Activated naive CD4-positive, alpha-beta T cell treated with anti-CD3 and anti-CD28 coated beads for 36 hours (primary cell): ENCODE results near the gene CXXC4. TPM values are rescaled to one million over a fixed set of nuclear protein-coding genes. Genes with fewer than 3 reads are reported as not detected.

ENCODE experiments used
- CTCF ChIA-PET: fragments of 350-600 bp; sonication (Branson Sonifier 250); formaldehyde crosslinking; loops from one replicate; lab custom pipeline; 2021; ENCODE audit warnings: antibody characterized with exemption; lab: Charles Lee
- DNase-seq: peaks from one replicate; pipeline ENCODE4 v3.0.0-alpha.2; 2020
- H3K27ac Mint-ChIP-seq: one replicate; pipeline ENCODE4 v1.8.0; 2021; ENCODE audit warnings: mild to moderate bottlenecking, mixed read lengths
- H3K27me3 Mint-ChIP-seq: one replicate; pipeline ENCODE4 v1.8.0; 2021; ENCODE audit warnings: low read depth, mixed read lengths
- H3K36me3 Mint-ChIP-seq: one replicate; pipeline ENCODE4 v1.8.0; 2021; ENCODE audit warnings: low read depth, mixed read lengths
- H3K4me1 Mint-ChIP-seq: one replicate; pipeline ENCODE4 v1.8.0; 2021; ENCODE audit warnings: low read depth, mixed read lengths
- H3K4me3 Mint-ChIP-seq: one replicate; pipeline ENCODE4 v1.8.0; 2021; ENCODE audit warnings: mild to moderate bottlenecking, moderate library complexity, mixed read lengths
- H3K9me3 Mint-ChIP-seq: one replicate; pipeline ENCODE4 v1.8.0; 2021; ENCODE audit warnings: mixed read lengths
- intact Hi-C: fragments of 100-400 bp; cut with micrococcal nuclease; formaldehyde crosslinking; loops from one replicate; pipeline ENCODE4 v1.15.1; 2023
- total RNA-seq, 2 experiments: library from RNA; stranded (reverse); gene quantifications; one replicate each; pipeline ENCODE4 v1.2.3, GENCODE V29; 2021

The CXXC4 gene
- total RNA-seq, 2 experiments from 2014 or later, result not detected

- no peaks in the 10 kb centered on the region for H3K4me1 Mint-ChIP-seq
- no peak for DNase-seq
- H3K36me3 Mint-ChIP-seq, result no peaks in the 10 kb centered on the region
- no peaks in the 10 kb centered on the region for H3K9me3 Mint-ChIP-seq
- CTCF ChIA-PET, result no interaction called here
- H3K4me3 Mint-ChIP-seq, result no peak overlapping the region
- no peaks in the 10 kb centered on the region for H3K27me3 Mint-ChIP-seq
- H3K27ac Mint-ChIP-seq, result no peak overlapping the region
- intact Hi-C loops, result no loop called here
These were observed 19.0 kb downstream of the CXXC4 start for GRCh38 chr4:104475652-104476051.

DNA sequence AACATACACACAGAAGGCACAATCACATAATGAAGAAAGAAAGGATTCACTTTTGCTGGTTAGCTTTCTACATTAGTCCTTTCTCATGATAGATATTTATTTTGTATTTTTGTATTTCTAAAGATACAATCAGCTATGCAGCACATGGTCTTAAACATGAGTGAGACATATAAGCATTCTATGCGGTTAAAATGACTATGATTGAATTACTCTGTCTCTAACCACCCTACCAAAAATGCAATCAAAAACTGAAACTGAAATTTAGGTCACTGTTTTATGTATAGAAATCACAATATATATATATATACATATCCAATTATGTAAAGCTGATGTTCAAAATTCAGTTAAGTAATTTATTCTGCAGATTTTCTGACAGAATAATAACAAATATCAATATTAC lies 21.9 kb downstream of the CXXC4 start:
- intact Hi-C loops, result no loop called here
- H3K4me3 Mint-ChIP-seq, result no peak overlapping the region
- H3K4me1 Mint-ChIP-seq, result no peaks in the 10 kb centered on the region

DNA sequence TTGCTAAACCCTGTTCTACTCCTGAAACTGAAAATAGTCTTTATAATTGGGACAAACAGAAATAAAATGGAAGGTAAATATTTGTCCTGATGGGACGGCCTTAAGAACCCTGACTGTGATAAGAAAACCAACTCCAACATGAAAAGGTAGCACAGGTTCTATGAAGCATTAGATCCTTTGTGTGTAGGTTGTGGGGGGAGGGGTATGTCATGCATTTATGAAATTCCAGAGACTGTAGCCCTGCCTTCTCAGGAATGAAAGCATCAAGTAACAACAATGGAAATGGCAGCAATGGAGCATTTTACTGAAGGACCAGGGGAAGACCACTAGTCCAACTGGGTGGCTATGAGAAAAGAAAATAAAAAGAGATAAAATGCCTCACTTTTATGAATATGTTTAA lies 23.9 kb downstream of the CXXC4 start:
- Mint-ChIP-seq H3K36me3 (no peaks in the 10 kb centered on the region), H3K9me3 (no peaks in the 10 kb centered on the region), H3K27me3 (no peaks in the 10 kb centered on the region), H3K27ac (no peak overlapping the region), H3K4me3 (no peak overlapping the region), H3K4me1 (no peaks in the 10 kb centered on the region)
- CTCF ChIA-PET, result no interaction called here
- intact Hi-C loops, result no loop called here
- DNase-seq, result no peak

More for the DNA sequence above, 21.9 kb downstream of the CXXC4 start:
- no peak overlapping the region for H3K27ac Mint-ChIP-seq
- H3K27me3 Mint-ChIP-seq, result no peaks in the 10 kb centered on the region
- CTCF ChIA-PET, result no interaction called here
- DNase-seq, result no peak
- H3K36me3 Mint-ChIP-seq, result no peaks in the 10 kb centered on the region
- no peaks in the 10 kb centered on the region for H3K9me3 Mint-ChIP-seq

DNA sequence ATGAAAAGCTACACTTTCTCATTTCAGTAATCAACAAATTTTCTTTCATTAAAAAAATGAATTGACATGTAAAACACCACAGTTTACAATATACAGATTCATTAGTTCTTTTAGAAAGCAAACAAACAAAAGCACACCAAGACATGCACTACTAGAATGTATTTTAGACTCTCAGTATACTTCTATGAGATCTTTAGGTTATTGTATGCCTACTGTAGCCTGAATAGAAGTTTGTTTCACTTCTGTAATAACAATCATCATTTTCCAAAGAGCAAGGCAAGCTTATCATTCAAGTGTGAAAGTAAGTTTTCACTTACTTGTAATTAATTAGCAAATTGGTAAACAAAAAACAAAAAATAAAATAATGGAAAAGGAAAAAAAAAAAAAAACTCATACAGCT lies 24.9 kb downstream of the CXXC4 start:
- H3K27me3 Mint-ChIP-seq, result no peaks in the 10 kb centered on the region

GRCh38 chr4:104465619-104466018 lies 29.1 kb downstream of the CXXC4 start:
- intact Hi-C loops, result no loop called here
- CTCF ChIA-PET, result no interaction called here
- H3K27me3 Mint-ChIP-seq, result no peaks in the 10 kb centered on the region

More for the DNA sequence above, 24.9 kb downstream of the CXXC4 start:
- Mint-ChIP-seq H3K36me3 (no peaks in the 10 kb centered on the region), H3K4me1 (no peaks in the 10 kb centered on the region), H3K9me3 (no peaks in the 10 kb centered on the region), H3K27ac (no peak overlapping the region), H3K4me3 (no peak overlapping the region)
- CTCF ChIA-PET, result interaction anchor here (0.7 kb wide), 1 partner anchor 39 kb away, joined by 3 read pairs; no protein-coding TSS in a partner anchor
- DNase-seq, result no peak
- intact Hi-C loops, result no loop called here

GRCh38 chr4:104465201-104465600 lies 29.5 kb downstream of the CXXC4 start:
- Mint-ChIP-seq H3K4me1 (no peaks in the 10 kb centered on the region), H3K36me3 (no peaks in the 10 kb centered on the region), H3K9me3 (no peaks in the 10 kb centered on the region), H3K4me3 (no peak overlapping the region), H3K27ac (no peak overlapping the region), H3K27me3 (no peaks in the 10 kb centered on the region)
- intact Hi-C loops, result no loop called here
- no peak for DNase-seq
- CTCF ChIA-PET, result no interaction called here

More at GRCh38 chr4:104465619-104466018, 29.1 kb downstream of the CXXC4 start:
- Mint-ChIP-seq H3K9me3 (no peaks in the 10 kb centered on the region), H3K27ac (no peak overlapping the region), H3K4me1 (no peaks in the 10 kb centered on the region), H3K36me3 (no peaks in the 10 kb centered on the region), H3K4me3 (no peak overlapping the region)
- no peak for DNase-seq

- no peaks in the 10 kb centered on the region for H3K4me1 Mint-ChIP-seq
- intact Hi-C loops, result no loop called here
- CTCF ChIA-PET, result no interaction called here
- no peaks in the 10 kb centered on the region for H3K36me3 Mint-ChIP-seq
- no peak for DNase-seq
- H3K27ac Mint-ChIP-seq, result no peak overlapping the region
- no peaks in the 10 kb centered on the region for H3K9me3 Mint-ChIP-seq
- no peaks in the 10 kb centered on the region for H3K27me3 Mint-ChIP-seq
- H3K4me3 Mint-ChIP-seq, result no peak overlapping the region
These were observed 32.1 kb downstream of the CXXC4 start for GRCh38 chr4:104462641-104463040.

- no peak for DNase-seq
- intact Hi-C loops, result no loop called here
- no peaks in the 10 kb centered on the region for H3K4me1 Mint-ChIP-seq
- no peak overlapping the region for H3K4me3 Mint-ChIP-seq
- H3K9me3 Mint-ChIP-seq, result no peaks in the 10 kb centered on the region
- CTCF ChIA-PET, result no interaction called here
- H3K27ac Mint-ChIP-seq, result no peak overlapping the region
- H3K27me3 Mint-ChIP-seq, result no peaks in the 10 kb centered on the region
- H3K36me3 Mint-ChIP-seq, result no peaks in the 10 kb centered on the region
These were observed 37.2 kb downstream of the CXXC4 start for GRCh38 chr4:104457308-104457981.

DNA sequence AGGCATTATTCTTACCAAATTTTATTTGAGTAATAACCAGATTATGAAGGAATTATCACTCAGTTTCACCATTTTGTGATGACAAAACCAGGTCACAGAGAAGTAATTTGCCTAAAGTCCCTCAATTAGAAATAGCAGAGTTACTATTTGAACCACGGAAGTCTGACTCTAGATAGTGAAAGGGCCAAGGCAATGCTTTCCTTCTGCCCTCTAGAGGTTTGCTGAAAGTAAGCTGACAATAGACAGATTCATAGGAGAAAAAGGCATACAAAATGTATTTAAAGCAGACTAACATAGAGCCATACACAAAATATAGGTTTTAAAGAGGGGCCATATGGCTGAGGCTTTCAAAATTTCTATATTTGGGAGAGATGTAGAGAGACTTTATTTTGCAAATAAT lies 43.1 kb downstream of the CXXC4 start:
- DNase-seq, result no peak
- H3K27me3 Mint-ChIP-seq, result no peaks in the 10 kb centered on the region
- H3K4me3 Mint-ChIP-seq, result no peak overlapping the region
- H3K9me3 Mint-ChIP-seq, result no peaks in the 10 kb centered on the region
- no peaks in the 10 kb centered on the region for H3K4me1 Mint-ChIP-seq
- no peaks in the 10 kb centered on the region for H3K36me3 Mint-ChIP-seq
- no peak overlapping the region for H3K27ac Mint-ChIP-seq
- CTCF ChIA-PET, result no interaction called here
- intact Hi-C loops, result no loop called here

- H3K36me3 Mint-ChIP-seq, result no peaks in the 10 kb centered on the region
- CTCF ChIA-PET, result no interaction called here
These were observed 45.2 kb downstream of the CXXC4 start for GRCh38 chr4:104449537-104449936.

GRCh38 chr4:104447294-104447693 lies 47.4 kb downstream of the CXXC4 start:
- no peak overlapping the region for H3K4me3 Mint-ChIP-seq
- intact Hi-C loops, result no loop called here
- H3K27me3 Mint-ChIP-seq, result no peaks in the 10 kb centered on the region
- no peaks in the 10 kb centered on the region for H3K4me1 Mint-ChIP-seq
- H3K36me3 Mint-ChIP-seq, result no peaks in the 10 kb centered on the region
- CTCF ChIA-PET, result no interaction called here
- no peaks in the 10 kb centered on the region for H3K9me3 Mint-ChIP-seq
- no peak overlapping the region for H3K27ac Mint-ChIP-seq
- no peak for DNase-seq

More at GRCh38 chr4:104449537-104449936, 45.2 kb downstream of the CXXC4 start:
- H3K27ac Mint-ChIP-seq, result no peak overlapping the region
- intact Hi-C loops, result no loop called here
- DNase-seq, result no peak
- no peak overlapping the region for H3K4me3 Mint-ChIP-seq
- no peaks in the 10 kb centered on the region for H3K4me1 Mint-ChIP-seq
- no peaks in the 10 kb centered on the region for H3K27me3 Mint-ChIP-seq
- no peaks in the 10 kb centered on the region for H3K9me3 Mint-ChIP-seq

DNA sequence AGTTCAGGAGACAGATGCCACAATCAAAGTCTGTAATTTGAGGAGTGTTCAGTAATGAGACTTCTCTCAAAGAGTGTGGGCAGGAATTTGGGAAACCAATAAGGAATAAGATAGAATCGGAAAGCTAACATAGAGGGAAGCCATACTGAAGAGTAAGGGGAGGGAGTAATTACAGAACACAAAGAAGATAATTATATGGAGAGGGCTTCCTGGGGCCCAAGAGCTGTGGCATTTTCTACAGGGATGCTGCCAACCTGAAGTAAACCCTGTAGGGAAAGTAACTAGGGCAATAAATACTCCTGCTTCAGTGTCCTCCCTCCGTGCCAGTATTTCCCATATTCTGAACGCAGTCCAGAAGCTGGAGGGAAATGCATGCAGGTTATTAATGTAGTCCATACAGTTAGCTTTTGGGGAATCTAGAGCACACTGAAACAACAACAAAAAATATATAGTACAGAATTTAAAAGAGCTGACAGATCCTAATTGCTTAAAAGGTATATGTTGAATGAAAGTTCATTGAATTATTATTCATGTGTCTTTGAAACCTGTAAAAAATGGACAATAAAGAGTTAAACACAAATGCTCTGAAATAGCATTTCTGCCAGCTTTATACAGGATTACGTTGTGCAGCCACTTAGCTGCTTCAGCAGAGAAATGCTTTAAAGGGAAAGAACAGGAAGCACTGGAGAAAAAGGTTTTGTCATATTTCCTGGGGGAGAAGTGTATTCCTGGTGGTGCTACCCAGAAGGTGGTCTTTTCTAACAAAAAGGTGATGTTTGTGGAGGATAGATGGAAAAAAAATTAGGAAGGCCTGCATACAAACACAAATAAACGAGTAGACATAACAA lies 48.0 kb downstream of the CXXC4 start:
- H3K27ac Mint-ChIP-seq, result no peak overlapping the region
- DNase-seq, result no peak
- no peaks in the 10 kb centered on the region for H3K4me1 Mint-ChIP-seq
- no peaks in the 10 kb centered on the region for H3K9me3 Mint-ChIP-seq
- intact Hi-C loops, result no loop called here
- CTCF ChIA-PET, result interaction anchor here (0.7 kb wide), 1 partner anchor 24 kb away, joined by 4 read pairs; no protein-coding TSS in a partner anchor
- H3K36me3 Mint-ChIP-seq, result no peaks in the 10 kb centered on the region
- no peak overlapping the region for H3K4me3 Mint-ChIP-seq
- H3K27me3 Mint-ChIP-seq, result no peaks in the 10 kb centered on the region
